Activated naive CD8-positive, alpha-beta T cell treated with anti-CD3 and anti-CD28 coated beads for 36 hours (primary cell): ENCODE measurements around the gene OXNAD1. TPM values are rescaled to one million over a fixed set of nuclear protein-coding genes. Genes with fewer than 3 reads are reported as not detected.

Experiments used
- DNase-seq: peaks from one replicate; pipeline ENCODE4 v3.0.0; 2021
- H3K27ac Mint-ChIP-seq: one replicate; pipeline ENCODE4 v1.8.0; 2022; ENCODE audit warnings: mild to moderate bottlenecking, moderate library complexity, mixed read lengths
- H3K27me3 Mint-ChIP-seq: one replicate; pipeline ENCODE4 v1.8.0; 2022; ENCODE audit warnings: mild to moderate bottlenecking, mixed read lengths
- H3K36me3 Mint-ChIP-seq: one replicate; pipeline ENCODE4 v1.8.0; 2021; ENCODE audit warnings: mild to moderate bottlenecking, mixed read lengths
- H3K4me1 Mint-ChIP-seq: one replicate; pipeline ENCODE4 v1.8.0; 2021; ENCODE audit warnings: mixed read lengths
- H3K4me3 Mint-ChIP-seq: one replicate; pipeline ENCODE4 v1.8.0; 2022; ENCODE audit warnings: mild to moderate bottlenecking, moderate library complexity, mixed read lengths
- H3K9me3 Mint-ChIP-seq: one replicate; pipeline ENCODE4 v1.8.0; 2022; ENCODE audit warnings: mixed read lengths
- total RNA-seq, 2 experiments: library from RNA; stranded (reverse); gene quantifications; one replicate each; pipeline ENCODE4 v1.2.3, GENCODE V29; 2021

The OXNAD1 gene
- total RNA-seq, 2 experiments from 2014 or later = 37.9 to 41.8 TPM

- Mint-ChIP-seq H3K27ac (no peak overlapping the region), H3K4me1 (peaks cover 24% of the 10 kb centered on the region), H3K27me3 (no peaks in the 10 kb centered on the region), H3K9me3 (no peaks in the 10 kb centered on the region), H3K36me3 (peaks cover 42% of the 10 kb centered on the region), H3K4me3 (no peak overlapping the region)
- no peak for DNase-seq
These were observed 15.7 kb downstream of the OXNAD1 start for GRCh38 chr3:16280671-16281070.

GRCh38 chr3:16284633-16285032 is 19.6 kb downstream of the OXNAD1 start:
- H3K4me1 Mint-ChIP-seq = peaks cover 42% of the 10 kb centered on the region
- no peaks in the 10 kb centered on the region for H3K9me3 Mint-ChIP-seq
- no peaks in the 10 kb centered on the region for H3K27me3 Mint-ChIP-seq
- peak overlapping the region; percentile 88 for H3K27ac Mint-ChIP-seq
- peak overlapping the region; percentile 81 for H3K4me3 Mint-ChIP-seq
- DNase-seq = no peak
- H3K36me3 Mint-ChIP-seq = peaks cover 64% of the 10 kb centered on the region

- peak; percentile 74 for DNase-seq
- Mint-ChIP-seq H3K4me1 (peaks cover 56% of the 10 kb centered on the region), H3K36me3 (peaks cover 76% of the 10 kb centered on the region), H3K27me3 (no peaks in the 10 kb centered on the region), H3K27ac (peak overlapping the region; percentile 88), H3K4me3 (peak overlapping the region; percentile 81), H3K9me3 (no peaks in the 10 kb centered on the region)
These were observed 21.1 kb downstream of the OXNAD1 start for GRCh38 chr3:16286161-16286560.

- peaks cover 82% of the 10 kb centered on the region for H3K36me3 Mint-ChIP-seq
- H3K9me3 Mint-ChIP-seq = no peaks in the 10 kb centered on the region
- H3K4me3 Mint-ChIP-seq = peak overlapping the region; percentile 81
- H3K27me3 Mint-ChIP-seq = no peaks in the 10 kb centered on the region
- H3K27ac Mint-ChIP-seq = peak overlapping the region; percentile 88
- no peak for DNase-seq
- peaks cover 63% of the 10 kb centered on the region for H3K4me1 Mint-ChIP-seq
These were observed 21.9 kb downstream of the OXNAD1 start for GRCh38 chr3:16286751-16287543.

- Mint-ChIP-seq H3K9me3 (peaks cover 10% of the 10 kb centered on the region), H3K36me3 (peaks cover 80% of the 10 kb centered on the region), H3K4me3 (peak overlapping the region; percentile 81), H3K27me3 (no peaks in the 10 kb centered on the region), H3K4me1 (peaks cover 72% of the 10 kb centered on the region), H3K27ac (peak overlapping the region; percentile 88)
- no peak for DNase-seq
These were observed 23.7 kb downstream of the OXNAD1 start for GRCh38 chr3:16288664-16289063.

- Mint-ChIP-seq H3K9me3 (peaks cover 13% of the 10 kb centered on the region), H3K4me1 (peaks cover 74% of the 10 kb centered on the region), H3K4me3 (peak overlapping the region; percentile 81), H3K36me3 (peaks cover 82% of the 10 kb centered on the region), H3K27me3 (no peaks in the 10 kb centered on the region), H3K27ac (peak overlapping the region; percentile 88)
- no peak for DNase-seq
These were observed 24.3 kb downstream of the OXNAD1 start for GRCh38 chr3:16289144-16289889.

- peak overlapping the region; percentile 81 for H3K4me3 Mint-ChIP-seq
- peak; percentile 36 for DNase-seq
- no peaks in the 10 kb centered on the region for H3K27me3 Mint-ChIP-seq
- H3K27ac Mint-ChIP-seq = peak overlapping the region; percentile 88
- peaks cover 73% of the 10 kb centered on the region for H3K4me1 Mint-ChIP-seq
- H3K36me3 Mint-ChIP-seq = peaks cover 81% of the 10 kb centered on the region
- H3K9me3 Mint-ChIP-seq = peaks cover 13% of the 10 kb centered on the region
These were observed 25.2 kb downstream of the OXNAD1 start for GRCh38 chr3:16290007-16290826.

GRCh38 chr3:16290827-16291196 is 25.8 kb downstream of the OXNAD1 start:
- H3K4me1 Mint-ChIP-seq = peaks cover 73% of the 10 kb centered on the region
- H3K36me3 Mint-ChIP-seq = peaks cover 87% of the 10 kb centered on the region
- peak overlapping the region; percentile 88 for H3K27ac Mint-ChIP-seq
- DNase-seq = no peak
- no peaks in the 10 kb centered on the region for H3K27me3 Mint-ChIP-seq
- peak overlapping the region; percentile 81 for H3K4me3 Mint-ChIP-seq
- peaks cover 13% of the 10 kb centered on the region for H3K9me3 Mint-ChIP-seq

- Mint-ChIP-seq H3K36me3 (peaks cover 89% of the 10 kb centered on the region), H3K4me3 (peak overlapping the region; percentile 64), H3K4me1 (peaks cover 92% of the 10 kb centered on the region), H3K27ac (peak overlapping the region; percentile 82), H3K9me3 (peaks cover 13% of the 10 kb centered on the region), H3K27me3 (no peaks in the 10 kb centered on the region)
- DNase-seq = no peak
These were observed 29.8 kb downstream of the OXNAD1 start for GRCh38 chr3:16294844-16295243.

GRCh38 chr3:16295298-16295890 is 30.4 kb downstream of the OXNAD1 start:
- peaks cover 92% of the 10 kb centered on the region for H3K4me1 Mint-ChIP-seq
- no peak for DNase-seq
- peak overlapping the region; percentile 52 for H3K4me3 Mint-ChIP-seq
- peaks cover 13% of the 10 kb centered on the region for H3K9me3 Mint-ChIP-seq
- H3K27me3 Mint-ChIP-seq = no peaks in the 10 kb centered on the region
- H3K36me3 Mint-ChIP-seq = peaks cover 88% of the 10 kb centered on the region
- H3K27ac Mint-ChIP-seq = peak overlapping the region; percentile 82

- Mint-ChIP-seq H3K27me3 (no peaks in the 10 kb centered on the region), H3K27ac (peak overlapping the region; percentile 96), H3K36me3 (peaks cover 86% of the 10 kb centered on the region), H3K9me3 (peaks cover 7% of the 10 kb centered on the region), H3K4me1 (peaks cover 96% of the 10 kb centered on the region), H3K4me3 (no peak overlapping the region)
- DNase-seq = no peak
These were observed 33.2 kb downstream of the OXNAD1 start for GRCh38 chr3:16297997-16298885.

- Mint-ChIP-seq H3K27ac (peak overlapping the region; percentile 96), H3K4me3 (peak overlapping the region; percentile 29), H3K27me3 (no peaks in the 10 kb centered on the region)
These were observed 33.9 kb downstream of the OXNAD1 start for GRCh38 chr3:16298891-16299290.

GRCh38 chr3:16299746-16300145 is 34.7 kb downstream of the OXNAD1 start:
- peak overlapping the region; percentile 9 for H3K4me3 Mint-ChIP-seq
- peak overlapping the region; percentile 96 for H3K27ac Mint-ChIP-seq
- no peak for DNase-seq
- H3K4me1 Mint-ChIP-seq = peaks cover 92% of the 10 kb centered on the region
- H3K9me3 Mint-ChIP-seq = no peaks in the 10 kb centered on the region
- H3K36me3 Mint-ChIP-seq = peaks cover 82% of the 10 kb centered on the region
- H3K27me3 Mint-ChIP-seq = no peaks in the 10 kb centered on the region

More at GRCh38 chr3:16298891-16299290, 33.9 kb downstream of the OXNAD1 start:
- Mint-ChIP-seq H3K4me1 (peaks cover 92% of the 10 kb centered on the region), H3K36me3 (peaks cover 83% of the 10 kb centered on the region), H3K9me3 (peaks cover under 1% of the 10 kb centered on the region)
- no peak for DNase-seq

- no peaks in the 10 kb centered on the region for H3K9me3 Mint-ChIP-seq
- H3K4me1 Mint-ChIP-seq = peaks cover 94% of the 10 kb centered on the region
- no peaks in the 10 kb centered on the region for H3K27me3 Mint-ChIP-seq
- peak overlapping the region; percentile 81 for H3K4me3 Mint-ChIP-seq
- H3K27ac Mint-ChIP-seq = peak overlapping the region; percentile 96
- no peak for DNase-seq
- H3K36me3 Mint-ChIP-seq = peaks cover 83% of the 10 kb centered on the region
These were observed 35.3 kb downstream of the OXNAD1 start for GRCh38 chr3:16300307-16300706.
